Esophagus muscularis mucosa (tissue), 4 donors: ENCODE data around the gene LAMA3.

Source experiments
- EP300 ChIP-seq: sonication (generic); formaldehyde crosslinking; IDR thresholded peaks from one replicate; pipeline ENCODE4 v1.6.1; 2017; ENCODE audit warnings: antibody characterized with exemption
- POLR2A ChIP-seq: fragments of 450-650 bp; IDR thresholded peaks from one replicate; pipeline ENCODE4 v1.6.1; 2017; ENCODE audit warnings: antibody characterized with exemption, moderate library complexity, mild to moderate bottlenecking, low read depth
- POLR2AphosphoS5 ChIP-seq, 2 donors: sonication (generic); formaldehyde crosslinking; IDR thresholded peaks; one replicate each; pipeline ENCODE4 v1.6.1; 2017; ENCODE audit warnings: antibody characterized with exemption in 2 of 2
- TF ChIP-seq, protein P1 (sequence below), 3 experiments: fragments of 200-600 bp in 2 of 3; fragments of 450-650 bp in 1 of 3; sonication (generic) in 2 of 3; IDR thresholded peaks; one replicate each; pipeline ENCODE4 v1.5.1; 2017 to 2019; ENCODE audit warnings: antibody characterized with exemption in 3 of 3, mild to moderate bottlenecking in 2 of 3, moderate library complexity in 1 of 3

DNA sequence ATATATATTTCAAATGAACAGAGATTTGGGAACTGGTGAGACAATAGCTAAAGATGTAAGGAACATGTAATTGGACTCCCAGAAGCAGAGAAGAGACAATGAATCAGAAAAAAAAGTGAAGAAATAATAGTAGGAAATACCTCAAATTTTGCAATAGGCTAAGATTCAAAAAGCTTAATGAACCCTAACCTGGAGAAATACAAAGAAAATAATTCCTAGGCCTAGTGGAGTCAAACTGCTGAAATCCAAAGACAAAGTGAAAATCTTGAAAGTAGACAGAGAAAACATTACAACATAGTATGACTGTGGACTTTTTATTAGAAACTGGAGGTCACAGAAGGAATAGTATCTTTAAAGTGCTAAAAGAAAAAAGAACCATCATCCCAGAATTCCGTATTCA is 76.7 kb downstream of the LAMA3 start:
- TF ChIP-seq, protein P1, sequence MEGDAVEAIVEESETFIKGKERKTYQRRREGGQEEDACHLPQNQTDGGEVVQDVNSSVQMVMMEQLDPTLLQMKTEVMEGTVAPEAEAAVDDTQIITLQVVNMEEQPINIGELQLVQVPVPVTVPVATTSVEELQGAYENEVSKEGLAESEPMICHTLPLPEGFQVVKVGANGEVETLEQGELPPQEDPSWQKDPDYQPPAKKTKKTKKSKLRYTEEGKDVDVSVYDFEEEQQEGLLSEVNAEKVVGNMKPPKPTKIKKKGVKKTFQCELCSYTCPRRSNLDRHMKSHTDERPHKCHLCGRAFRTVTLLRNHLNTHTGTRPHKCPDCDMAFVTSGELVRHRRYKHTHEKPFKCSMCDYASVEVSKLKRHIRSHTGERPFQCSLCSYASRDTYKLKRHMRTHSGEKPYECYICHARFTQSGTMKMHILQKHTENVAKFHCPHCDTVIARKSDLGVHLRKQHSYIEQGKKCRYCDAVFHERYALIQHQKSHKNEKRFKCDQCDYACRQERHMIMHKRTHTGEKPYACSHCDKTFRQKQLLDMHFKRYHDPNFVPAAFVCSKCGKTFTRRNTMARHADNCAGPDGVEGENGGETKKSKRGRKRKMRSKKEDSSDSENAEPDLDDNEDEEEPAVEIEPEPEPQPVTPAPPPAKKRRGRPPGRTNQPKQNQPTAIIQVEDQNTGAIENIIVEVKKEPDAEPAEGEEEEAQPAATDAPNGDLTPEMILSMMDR (IDR thresholded peaks at IDR 0.05), result no peak
- TF ChIP-seq EP300 (no peak), POLR2A (no peak), POLR2AphosphoS5 (IDR thresholded peaks at IDR 0.05) (no peak)
